ENCODE data around the gene OMP. TPM values are rescaled to one million over a fixed set of nuclear protein-coding genes. Genes with fewer than 3 reads are reported as not detected.
"Not testable (repeated sequence)": the region's sequence is repeated elsewhere in the genome, so short reads cannot be mapped to it uniquely, and the experiment has no call there.

OMP gene, protein sequence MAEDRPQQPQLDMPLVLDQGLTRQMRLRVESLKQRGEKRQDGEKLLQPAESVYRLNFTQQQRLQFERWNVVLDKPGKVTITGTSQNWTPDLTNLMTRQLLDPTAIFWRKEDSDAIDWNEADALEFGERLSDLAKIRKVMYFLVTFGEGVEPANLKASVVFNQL
- total RNA-seq (2014; rRNA removed; shearing (Covaris generic)): not detected in 2 replicates
- not detected in 2 replicates for polyA plus RNA-seq (2015; cell fraction: cytosol; rRNA removed)
- not detected in 2 replicates for polyA plus RNA-seq (2015; cell fraction: nucleus; rRNA removed)

DNA sequence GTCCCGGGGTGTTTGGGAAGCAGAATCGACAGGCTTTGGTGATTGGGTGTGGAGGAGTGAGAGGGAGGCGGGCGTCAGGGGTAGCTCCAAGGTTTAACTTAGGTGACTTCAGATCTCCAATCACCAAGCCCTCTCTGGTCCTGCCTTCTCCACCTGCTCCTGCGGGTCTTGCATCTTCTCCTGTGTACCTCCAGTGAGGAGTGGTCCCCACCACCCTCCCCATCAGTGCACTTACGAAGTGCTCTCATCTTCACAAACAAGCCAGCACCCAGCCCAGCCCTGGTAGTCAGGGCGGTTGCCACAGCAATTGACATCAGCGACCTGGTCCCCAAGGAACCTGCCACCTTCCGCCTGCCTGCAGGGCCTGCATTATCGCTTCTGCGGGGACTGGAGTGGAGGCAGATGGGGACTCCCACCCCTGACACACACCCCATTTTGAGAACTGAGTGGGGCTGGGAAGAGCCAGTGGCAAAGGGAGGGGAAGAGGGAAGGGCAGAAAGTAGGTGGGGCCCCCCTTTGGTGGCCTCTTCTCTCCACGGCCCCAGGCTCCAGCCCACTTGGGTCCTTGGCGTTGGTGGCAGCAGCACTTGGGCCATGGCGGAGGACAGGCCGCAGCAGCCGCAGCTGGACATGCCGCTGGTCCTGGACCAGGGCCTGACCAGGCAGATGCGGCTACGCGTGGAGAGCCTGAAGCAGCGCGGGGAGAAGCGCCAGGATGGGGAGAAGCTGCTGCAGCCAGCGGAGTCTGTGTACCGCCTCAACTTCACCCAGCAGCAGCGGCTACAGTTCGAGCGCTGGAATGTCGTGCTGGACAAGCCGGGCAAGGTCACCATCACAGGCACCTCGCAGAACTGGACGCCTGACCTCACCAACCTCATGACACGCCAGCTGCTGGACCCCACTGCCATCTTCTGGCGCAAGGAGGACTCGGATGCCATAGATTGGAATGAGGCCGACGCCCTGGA is at the start of gene OMP:
OMP (plus strand) TSS at position 595 of the 965 bp plus-strand sequence; CDS start at position 595, 0 bp downstream.
- in situ Hi-C loops (cut with HindIII; ENCODE audit: low pct_unique_long_range_greater_than_20kb, low sequenced_read_pairs): no loop called here
- no peak for DNase-seq (ENCODE audit: low read depth, low spot score)

DNA sequence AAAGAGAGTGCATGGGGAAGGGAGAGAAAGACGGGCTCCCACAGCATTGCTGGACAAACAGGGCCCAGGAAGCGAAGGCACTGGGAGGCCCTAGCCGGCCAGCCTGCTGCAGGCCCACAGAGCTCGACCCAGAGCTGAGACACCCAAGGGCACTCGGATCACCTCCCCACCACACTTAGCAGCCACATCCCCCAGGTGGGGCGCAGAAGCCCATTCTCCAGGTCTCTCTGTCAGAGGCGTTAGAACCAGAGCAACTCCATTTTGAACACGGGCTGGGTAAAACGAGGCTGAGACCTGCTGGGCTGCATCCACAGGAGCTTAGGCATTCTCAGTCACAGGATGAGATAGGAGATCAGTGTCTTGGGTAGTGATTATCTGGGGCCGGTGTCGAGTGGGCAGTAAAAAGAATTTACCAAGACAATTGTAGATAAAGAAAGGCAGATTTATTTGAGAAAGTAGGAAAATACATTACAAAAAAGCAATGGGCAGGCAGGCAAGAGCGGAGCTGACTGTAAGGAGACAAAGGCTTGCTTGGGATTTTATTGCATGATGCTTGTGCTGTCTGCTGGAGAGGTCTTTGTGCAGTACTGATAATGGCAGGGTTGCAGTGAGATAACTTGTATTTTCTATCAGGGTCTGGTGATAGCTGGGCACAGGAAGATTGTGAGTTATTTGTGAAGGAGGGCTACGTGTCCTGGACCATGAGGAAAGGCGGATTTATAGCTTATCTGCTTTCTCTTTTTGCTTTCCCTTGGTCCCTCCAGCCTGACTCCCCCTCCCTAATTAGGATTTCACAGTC is 49.2 kb upstream of the OMP start:
- in situ Hi-C loops (cut with HindIII; ENCODE audit: low pct_unique_long_range_greater_than_20kb, low sequenced_read_pairs): no loop called here
- DNase-seq (ENCODE audit: low read depth, low spot score): no peak

DNA sequence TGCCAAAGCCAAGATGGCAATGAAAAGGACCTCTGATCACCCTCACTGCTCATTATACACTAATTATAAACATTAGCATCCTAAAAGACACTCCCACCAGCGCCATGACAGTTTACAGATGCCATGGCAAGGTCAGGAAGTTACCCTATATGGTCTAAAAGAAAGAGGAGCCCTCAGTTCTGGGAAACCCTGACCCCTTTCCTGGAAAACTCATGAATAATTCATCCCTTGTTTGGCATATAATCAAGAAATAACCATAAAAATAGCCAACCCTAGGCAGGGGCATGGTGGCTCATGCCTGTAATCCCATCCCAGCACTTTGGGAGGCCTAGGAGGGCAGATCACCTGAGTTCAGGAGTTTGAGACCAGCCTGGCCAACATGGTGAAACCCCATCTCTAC is 48.6 kb upstream of the OMP start:
- no peak for DNase-seq (ENCODE audit: low read depth, low spot score)
- in situ Hi-C loops (cut with HindIII; ENCODE audit: low pct_unique_long_range_greater_than_20kb, low sequenced_read_pairs): no loop called here

DNA sequence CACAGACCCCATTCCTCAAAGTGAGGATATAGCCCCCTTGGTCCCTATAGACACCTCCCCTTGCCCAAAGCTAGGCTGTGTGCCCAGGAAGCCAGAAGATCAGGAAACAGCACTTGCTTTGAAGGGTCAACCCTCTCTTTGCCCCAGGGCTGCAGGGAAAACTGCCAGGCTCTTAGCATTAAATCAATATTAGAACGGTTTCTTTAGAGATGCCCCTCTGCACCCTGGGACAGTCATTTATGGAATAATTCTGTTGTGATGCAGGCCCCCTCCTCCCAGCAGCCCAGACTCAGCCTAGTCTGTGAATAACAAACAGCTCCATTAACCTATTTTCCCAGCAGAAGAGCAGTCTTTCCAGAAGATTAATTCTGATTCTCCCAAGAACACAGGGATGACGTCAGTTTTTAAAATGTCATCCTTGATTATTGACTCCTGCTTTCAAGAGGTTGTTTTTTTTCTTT is 47.5 kb upstream of the OMP start:
- in situ Hi-C loops (cut with HindIII; ENCODE audit: low pct_unique_long_range_greater_than_20kb, low sequenced_read_pairs): no loop called here
- DNase-seq (ENCODE audit: low read depth, low spot score): no peak

DNA sequence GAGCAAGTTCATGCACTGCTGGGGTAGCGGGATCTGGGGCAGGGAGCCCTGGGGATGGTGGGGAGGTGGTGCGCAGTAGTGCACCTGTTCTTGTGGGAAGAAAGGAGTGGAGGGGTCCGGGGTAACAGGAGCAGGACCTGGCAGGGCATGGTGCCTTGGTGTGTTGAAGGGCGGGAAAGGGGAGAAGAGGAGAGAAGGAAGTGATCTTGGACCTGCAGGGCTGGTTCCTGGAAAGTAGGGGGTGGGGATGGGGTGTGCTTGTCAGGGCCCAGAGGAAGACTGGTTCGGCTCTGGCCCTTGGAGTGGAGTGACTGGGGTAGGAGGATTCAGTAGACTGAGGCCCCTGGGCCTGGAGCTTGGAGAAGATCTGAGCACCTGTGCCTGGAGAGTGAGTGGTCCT is 46.7 kb upstream of the OMP start:
- no peak for DNase-seq (ENCODE audit: low read depth, low spot score)
- in situ Hi-C loops (cut with HindIII; ENCODE audit: low pct_unique_long_range_greater_than_20kb, low sequenced_read_pairs): no loop called here

DNA sequence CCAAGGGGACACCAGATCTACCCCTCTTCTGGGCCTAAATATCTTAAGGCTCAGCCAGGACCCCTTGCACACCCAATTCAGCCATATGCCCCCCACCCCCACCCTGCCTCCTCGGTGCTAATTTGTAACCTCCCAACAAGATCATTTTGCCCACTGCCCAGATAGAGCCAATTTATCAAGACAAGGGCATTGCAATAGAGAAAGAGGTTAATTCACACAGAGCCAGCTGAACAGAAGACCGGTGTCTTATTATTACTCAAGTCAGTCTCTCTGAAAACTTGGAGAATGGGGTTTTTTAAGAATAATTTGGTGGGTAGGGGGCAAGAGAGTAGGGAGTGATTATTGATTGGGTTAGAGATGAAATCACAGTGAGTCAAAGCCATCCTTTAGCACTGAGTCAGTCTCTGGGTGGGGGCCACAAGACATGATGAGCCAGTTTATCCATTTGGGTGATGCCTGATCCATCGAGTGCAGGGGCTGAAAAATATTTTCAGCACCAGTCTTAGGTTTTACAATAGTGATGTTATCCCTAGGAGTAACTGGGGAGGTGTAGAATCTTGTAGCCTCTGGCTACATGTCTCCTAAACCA is 45.7 kb upstream of the OMP start:
- in situ Hi-C loops (cut with HindIII; ENCODE audit: low pct_unique_long_range_greater_than_20kb, low sequenced_read_pairs): no loop called here
- no peak for DNase-seq (ENCODE audit: low read depth, low spot score)

DNA sequence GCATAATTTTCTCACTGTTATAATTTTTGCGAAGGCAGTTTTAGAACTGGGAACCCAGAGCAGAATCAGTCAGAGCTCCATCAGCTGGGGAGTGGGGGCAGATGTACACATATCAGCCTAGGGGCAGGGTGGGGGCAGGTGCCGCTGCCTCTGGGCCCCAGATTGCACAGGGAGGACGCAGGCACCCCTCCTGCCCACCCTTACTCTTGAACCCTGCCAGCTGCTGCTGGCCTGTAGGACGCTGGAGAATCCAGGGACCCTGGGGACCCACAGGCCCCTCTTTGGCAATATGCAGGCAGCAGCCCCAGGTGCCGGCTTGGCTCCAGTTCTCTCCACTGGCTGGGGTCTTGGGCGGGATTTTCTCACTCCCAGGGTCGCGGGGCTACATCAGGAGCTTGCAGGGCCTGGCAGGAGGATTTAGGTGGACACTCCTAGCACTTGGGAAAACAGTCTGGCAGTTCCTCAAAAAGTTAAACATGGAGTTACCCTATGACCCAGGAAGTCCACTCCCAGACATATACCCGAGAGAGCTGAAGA is 44.6 kb upstream of the OMP start:
- in situ Hi-C loops (cut with HindIII; ENCODE audit: low pct_unique_long_range_greater_than_20kb, low sequenced_read_pairs): no loop called here

DNA sequence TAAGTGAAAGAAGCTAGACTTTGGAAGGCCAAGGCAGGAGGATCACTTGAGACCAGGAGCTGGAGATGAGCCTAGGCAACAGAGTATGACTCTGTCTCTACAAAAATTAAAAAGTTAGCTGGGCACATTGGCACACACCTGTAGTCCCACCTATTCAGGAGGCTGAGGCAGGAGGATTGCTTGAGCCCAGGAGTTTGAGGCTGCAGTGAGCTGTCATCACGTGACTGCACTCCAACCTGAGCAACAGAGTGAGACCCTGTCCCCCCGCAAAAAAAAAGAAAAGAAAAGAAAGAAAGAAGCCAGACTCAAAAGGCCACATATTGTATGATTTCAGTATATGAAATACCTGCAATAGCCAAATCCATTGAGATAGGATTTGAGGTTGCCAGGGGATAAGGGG is 43.7 kb upstream of the OMP start:
- no peak for DNase-seq (ENCODE audit: low read depth, low spot score)
- in situ Hi-C loops (cut with HindIII; ENCODE audit: low pct_unique_long_range_greater_than_20kb, low sequenced_read_pairs): no loop called here

More for the DNA sequence above, 44.6 kb upstream of the OMP start:
- DNase-seq (ENCODE audit: low read depth, low spot score): no peak

DNA sequence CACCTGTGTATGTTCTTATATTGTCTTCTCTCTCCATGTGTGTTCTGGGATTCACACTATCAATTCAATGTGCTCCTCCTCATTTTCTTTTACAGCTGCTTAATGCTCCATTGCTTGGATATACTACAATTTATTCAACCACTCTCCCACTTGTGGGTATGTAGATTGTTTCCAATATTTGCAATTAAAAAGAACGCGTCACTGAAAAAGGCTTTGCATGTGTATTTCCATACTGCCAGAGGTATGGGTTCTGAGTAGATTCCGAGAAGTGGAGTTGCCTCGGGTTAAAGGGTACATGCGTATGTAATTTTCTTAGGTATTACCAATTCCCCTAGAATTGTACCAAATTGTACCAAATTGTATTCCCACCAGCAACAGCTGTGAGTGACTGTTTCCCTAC is 42.8 kb upstream of the OMP start:
- in situ Hi-C loops (cut with HindIII; ENCODE audit: low pct_unique_long_range_greater_than_20kb, low sequenced_read_pairs): no loop called here
- DNase-seq (ENCODE audit: low read depth, low spot score): no peak

DNA sequence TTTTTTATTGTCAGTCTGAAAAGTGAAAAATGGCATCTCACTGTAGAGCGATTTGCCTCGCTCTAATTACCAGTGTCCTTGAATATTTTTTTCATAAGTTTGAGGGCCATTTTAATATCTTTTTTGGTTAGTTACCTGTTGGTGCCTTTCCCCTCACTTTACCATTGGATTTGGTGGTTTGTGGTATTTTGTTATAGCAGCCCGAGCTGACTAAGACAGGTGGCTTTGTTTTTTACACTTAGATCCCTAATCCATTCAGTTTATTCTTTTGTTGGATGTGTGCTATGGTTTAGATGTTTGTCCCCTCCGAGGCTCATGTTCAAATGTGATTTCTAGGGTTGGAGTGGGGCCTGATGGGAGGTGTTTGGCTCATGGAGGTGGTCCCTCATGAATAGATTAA is 42.4 kb upstream of the OMP start:
- in situ Hi-C loops (cut with HindIII; ENCODE audit: low pct_unique_long_range_greater_than_20kb, low sequenced_read_pairs): no loop called here

DNA sequence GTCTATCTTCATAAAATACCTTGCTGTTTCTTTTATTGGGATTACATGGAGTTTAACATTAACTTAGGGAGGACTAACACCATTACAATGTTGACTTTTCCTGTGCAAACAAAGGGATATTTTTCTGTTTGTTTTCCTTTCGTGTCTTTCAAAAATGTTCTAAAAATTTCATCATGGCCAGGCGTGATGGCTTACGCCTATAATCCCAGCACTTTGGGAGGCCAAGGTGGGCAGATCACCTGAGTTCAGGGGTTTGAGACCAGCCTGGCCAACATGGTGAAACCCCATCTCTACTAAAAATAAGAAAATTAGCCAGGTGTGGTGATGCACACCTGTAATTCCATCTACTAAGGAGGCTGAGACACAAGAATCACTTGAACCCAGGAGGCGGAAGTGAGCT is 41.4 kb upstream of the OMP start:
- DNase-seq (ENCODE audit: low read depth, low spot score); in situ Hi-C loops (cut with HindIII; ENCODE audit: low pct_unique_long_range_greater_than_20kb, low sequenced_read_pairs): not testable (repeated sequence)

More for the DNA sequence above, 42.4 kb upstream of the OMP start:
- DNase-seq (ENCODE audit: low read depth, low spot score): no peak

DNA sequence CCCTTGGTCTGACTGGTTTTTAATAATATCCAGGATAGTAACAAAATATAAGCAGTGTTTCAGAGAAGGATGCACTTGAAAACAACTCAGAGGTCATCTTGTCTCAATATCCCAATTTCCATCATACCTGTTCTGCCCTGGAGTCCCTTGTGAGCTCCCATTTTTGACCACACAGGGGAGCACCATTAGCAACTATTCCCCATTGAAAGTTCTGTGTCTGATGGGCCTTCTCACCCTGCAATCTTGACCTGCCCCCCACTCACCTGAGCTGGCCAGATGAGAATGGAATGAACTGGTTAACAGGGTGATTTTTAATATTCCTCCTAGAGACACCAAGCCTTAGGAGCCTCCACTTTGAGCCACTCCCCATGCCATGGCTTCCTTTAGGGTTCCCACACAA is 39.7 kb upstream of the OMP start:
- DNase-seq (ENCODE audit: low read depth, low spot score): no peak
- in situ Hi-C loops (cut with HindIII; ENCODE audit: low pct_unique_long_range_greater_than_20kb, low sequenced_read_pairs): no loop called here

DNA sequence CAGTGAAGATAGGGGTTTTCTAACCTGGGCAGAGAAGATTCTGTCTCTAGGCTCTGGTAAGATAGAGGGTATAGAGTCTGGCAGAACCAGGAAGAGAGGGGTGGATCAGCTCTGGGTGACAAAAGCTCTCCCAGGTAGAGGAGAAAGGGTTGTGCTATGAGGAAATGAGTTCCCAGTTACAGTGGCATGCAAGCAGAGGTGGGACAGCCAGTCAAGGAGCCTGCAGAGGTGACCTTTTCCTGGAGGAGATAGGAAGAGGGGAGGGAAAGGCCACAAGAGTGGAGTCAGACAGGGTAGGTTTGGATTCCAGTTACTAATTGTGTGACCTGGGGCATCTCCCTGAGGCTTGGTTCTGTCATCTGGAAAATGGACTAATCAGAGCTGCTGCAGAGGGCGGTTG is 39.2 kb upstream of the OMP start:
- no peak for DNase-seq (ENCODE audit: low read depth, low spot score)
- in situ Hi-C loops (cut with HindIII; ENCODE audit: low pct_unique_long_range_greater_than_20kb, low sequenced_read_pairs): no loop called here

DNA sequence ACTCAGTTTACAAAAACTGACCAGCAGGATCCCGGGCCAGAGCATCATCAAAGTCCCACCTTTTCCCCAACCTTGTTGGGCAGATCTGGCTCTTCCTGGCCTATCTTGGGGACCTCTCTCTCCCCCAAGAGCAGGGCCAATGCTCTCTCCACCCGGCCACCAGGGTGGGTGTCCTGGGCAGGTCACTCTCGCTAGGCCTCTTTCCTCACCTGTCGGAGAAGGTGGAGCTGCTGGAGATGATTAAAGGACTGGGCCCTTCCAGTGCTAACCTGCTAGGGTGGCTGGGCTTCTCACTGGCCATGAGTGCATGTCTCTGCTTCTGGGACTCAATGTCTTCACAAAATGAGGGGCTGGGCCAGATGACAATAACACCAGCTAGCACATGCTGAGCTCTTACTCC is 38.8 kb upstream of the OMP start:
- in situ Hi-C loops (cut with HindIII; ENCODE audit: low pct_unique_long_range_greater_than_20kb, low sequenced_read_pairs): no loop called here
- no peak for DNase-seq (ENCODE audit: low read depth, low spot score)

DNA sequence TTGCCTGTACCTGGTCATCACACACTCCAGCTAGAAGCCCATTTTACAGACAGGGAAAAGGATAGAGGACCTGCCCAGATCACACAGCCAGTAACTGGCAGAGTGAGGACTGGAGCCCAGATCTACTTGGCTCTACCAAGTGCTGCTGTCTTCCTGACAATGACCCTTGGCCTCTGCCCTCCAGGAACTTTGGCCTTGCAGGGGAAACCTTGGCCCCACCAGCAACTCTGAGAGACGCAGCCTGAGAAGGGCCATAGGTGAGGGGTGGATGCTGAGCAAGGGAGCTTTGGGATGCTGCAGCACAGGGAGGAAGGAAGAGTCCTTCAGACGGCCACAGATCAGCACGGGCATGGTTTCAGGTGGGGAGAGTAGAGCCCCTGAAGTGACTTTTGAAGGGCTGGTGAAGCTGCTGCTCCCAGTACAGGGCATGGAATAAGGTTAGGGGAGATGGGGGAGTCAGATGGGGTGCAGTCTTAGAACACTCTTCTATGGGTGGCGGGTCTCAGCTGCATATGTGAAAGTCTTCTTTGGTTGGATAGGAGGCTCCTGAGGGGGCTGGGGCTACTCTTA is 37.9 kb upstream of the OMP start:
- in situ Hi-C loops (cut with HindIII; ENCODE audit: low pct_unique_long_range_greater_than_20kb, low sequenced_read_pairs): no loop called here
- no peak for DNase-seq (ENCODE audit: low read depth, low spot score)

DNA sequence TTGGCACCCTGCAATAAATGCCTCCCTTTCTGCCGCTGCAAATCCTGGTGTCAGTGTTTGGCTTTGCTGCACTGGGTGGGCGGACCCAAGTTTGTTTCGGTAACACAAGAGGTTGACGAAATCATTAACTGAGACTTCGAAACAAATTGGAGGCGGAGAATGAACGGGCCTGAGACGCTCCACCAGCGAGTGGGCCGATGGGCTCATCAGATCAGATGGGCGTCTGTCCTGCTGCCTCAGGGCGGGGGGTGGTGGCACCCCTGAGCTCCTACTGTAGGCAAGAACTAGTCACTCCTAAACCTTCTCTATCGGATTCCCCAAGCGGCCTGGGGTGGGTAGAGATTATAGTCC is 36.8 kb upstream of the OMP start:
- no peak for DNase-seq (ENCODE audit: low read depth, low spot score)

More for the DNA sequence above, 36.8 kb upstream of the OMP start:
- in situ Hi-C loops (cut with HindIII; ENCODE audit: low pct_unique_long_range_greater_than_20kb, low sequenced_read_pairs): no loop called here
